Testis (tissue), 2 donors: ENCODE results near the gene GPS1.

ENCODE experiments used
- CTCF ChIP-seq, 3 experiments: fragments of 450-650 bp in 2 of 3; fragments of 200-600 bp in 1 of 3; sonication (generic) in 1 of 3; IDR thresholded peaks; one replicate each; pipeline ENCODE4 v1.5.1; 2016 to 2019; ENCODE audit warnings: antibody characterized with exemption in 3 of 3, mild to moderate bottlenecking in 2 of 3, moderate library complexity in 1 of 3
- POLR2A ChIP-seq: fragments of 450-650 bp; IDR thresholded peaks from one replicate; pipeline ENCODE4 v1.6.1; 2017; ENCODE audit warnings: antibody characterized with exemption, mild to moderate bottlenecking, moderate library complexity

GRCh38 chr17:82024859-82025258 lies 26.8 kb upstream of the GPS1 start:
- TF ChIP-seq POLR2A: no peak
- no peak for TF ChIP-seq CTCF (IDR thresholded peaks at IDR 0.05)
